KMS-11 (cell line): Measurements from ENCODE around the gene CRYBG3.

ENCODE experiments used
- H2AFZ ChIP-seq: fragments of 200-600 bp; sonication (generic); 2 replicates; pipeline ENCODE4 v1.6.1; 2016; ENCODE audit warnings: antibody characterized with exemption, mixed run types, low read depth
- H3K27ac ChIP-seq: fragments of 200-600 bp; sonication (generic); 2 replicates; pipeline ENCODE4 v1.6.1; 2016; ENCODE audit warnings: mild to moderate bottlenecking, mixed run types
- H3K27me3 ChIP-seq: fragments of 200-600 bp; sonication (generic); 2 replicates; pipeline ENCODE4 v1.6.1; 2017; ENCODE audit warnings: mild to moderate bottlenecking, low read depth, mixed run types, moderate library complexity; ENCODE audit not compliant: insufficient read depth
- H3K36me3 ChIP-seq: fragments of 200-600 bp; sonication (generic); 2 replicates; pipeline ENCODE4 v1.6.1; 2017; ENCODE audit warnings: mild to moderate bottlenecking, mixed run types; ENCODE audit not compliant: insufficient read depth
- H3K4me1 ChIP-seq: fragments of 200-600 bp; sonication (generic); 2 replicates; pipeline ENCODE4 v1.6.1; 2016; ENCODE audit warnings: mild to moderate bottlenecking, low read depth, mixed run types; ENCODE audit not compliant: poor library complexity, severe bottlenecking
- H3K4me2 ChIP-seq: fragments of 200-600 bp; sonication (generic); 2 replicates; pipeline ENCODE4 v1.7.0; 2016; ENCODE audit warnings: mild to moderate bottlenecking, mixed run types
- H3K4me3 ChIP-seq: fragments of 200-600 bp; sonication (generic); IDR thresholded peaks from 2 replicates; pipeline ENCODE4 v1.6.1; 2017; ENCODE audit warnings: low read depth, low read length, mixed read lengths; ENCODE audit not compliant: insufficient read depth
- H3K79me2 ChIP-seq: fragments of 200-600 bp; sonication (generic); 2 replicates; pipeline ENCODE4 v1.6.1; 2016; ENCODE audit warnings: low read depth, mixed run types; ENCODE audit not compliant: insufficient read depth
- H3K9ac ChIP-seq: fragments of 200-600 bp; sonication (generic); 2 replicates; pipeline ENCODE4 v1.6.1; 2016; ENCODE audit warnings: mild to moderate bottlenecking, mixed run types
- H4K20me1 ChIP-seq: fragments of 200-600 bp; sonication (generic); 2 replicates; pipeline ENCODE4 v1.6.1; 2016; ENCODE audit warnings: mild to moderate bottlenecking, mixed run types; ENCODE audit not compliant: insufficient read depth
- CTCF ChIP-seq: fragments of 200-600 bp; sonication (generic); conservative IDR thresholded peaks from 2 replicates; pipeline ENCODE4 v1.6.1; 2017; ENCODE audit warnings: low read depth, mild to moderate bottlenecking, antibody characterized with exemption, low read length, moderate library complexity, mixed read lengths

CRYBG3 gene

DNA sequence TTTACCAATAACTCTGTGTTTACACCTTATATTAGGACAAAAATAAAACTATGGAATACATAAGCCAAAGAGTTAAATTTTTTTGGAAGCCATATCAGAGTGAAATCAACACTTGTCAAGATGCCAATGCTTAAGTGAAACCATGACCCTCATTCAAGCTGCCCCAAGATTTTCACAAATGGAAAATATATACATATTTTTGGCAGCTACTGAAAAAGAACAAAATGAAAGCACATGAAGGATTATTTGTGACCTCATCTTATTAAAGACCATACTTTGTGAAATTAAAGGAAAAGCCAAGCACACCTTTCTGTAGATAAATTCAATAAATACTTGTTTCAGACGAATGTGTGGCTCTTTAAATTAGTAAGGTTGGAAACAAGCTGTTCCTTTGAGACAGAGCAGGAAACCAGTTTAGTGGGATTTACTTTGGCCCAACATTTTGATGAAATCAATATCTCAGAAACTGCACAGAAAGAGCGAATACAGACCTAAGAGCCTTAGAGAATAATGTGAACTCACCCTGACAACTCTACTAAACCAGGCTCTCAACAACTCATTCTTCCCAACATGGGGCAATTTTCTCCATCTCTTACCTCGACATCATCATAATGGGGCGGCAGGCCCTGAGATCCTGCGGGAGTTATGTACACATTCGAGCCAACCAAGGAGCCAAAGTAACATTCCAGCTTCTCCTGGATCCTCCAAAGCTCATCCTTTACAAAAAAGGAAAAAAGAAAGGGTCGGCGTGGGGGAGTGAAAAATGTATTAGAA lies 139.4 kb downstream of the CRYBG3 start:
- no peak for TF ChIP-seq CTCF
- H3K79me2 ChIP-seq: peaks cover 33% of the 10 kb centered on the region; the same call in 1 of the 2 replicates

DNA sequence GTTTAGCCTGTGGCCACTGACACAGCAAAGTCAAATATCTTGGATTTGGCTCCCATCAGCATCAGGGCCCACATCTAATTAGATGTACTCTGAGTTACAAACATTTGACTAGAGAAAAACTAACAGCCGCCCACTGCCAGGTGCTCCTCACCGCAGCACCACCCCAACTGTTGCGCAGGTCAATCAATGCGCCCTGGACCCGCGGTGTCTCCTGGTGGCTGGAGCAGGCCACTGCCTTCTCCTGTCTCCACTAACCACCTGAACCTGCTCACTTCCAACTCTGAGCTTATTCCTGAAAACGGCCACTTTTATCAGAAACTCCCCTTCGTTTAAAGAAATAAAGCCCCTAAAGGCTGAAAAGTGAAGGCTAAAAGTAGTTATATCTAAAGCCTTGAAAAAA lies 146.2 kb downstream of the CRYBG3 start:
- H2AFZ ChIP-seq: no peak overlapping the region
- no peaks in the 10 kb centered on the region for H3K36me3 ChIP-seq
- no peaks in the 10 kb centered on the region for H4K20me1 ChIP-seq
- H3K9ac ChIP-seq: no peak overlapping the region
- H3K4me1 ChIP-seq: peaks cover 42% of the 10 kb centered on the region
- H3K27ac ChIP-seq: no peak overlapping the region
- H3K79me2 ChIP-seq: peaks cover 67% of the 10 kb centered on the region
- H3K4me2 ChIP-seq: peak overlapping the region; percentile 41; the same call in 1 of the 2 replicates
- no peak overlapping the region for H3K4me3 ChIP-seq
- TF ChIP-seq CTCF: no peak
- H3K27me3 ChIP-seq: no peaks in the 10 kb centered on the region

More for the DNA sequence above, 139.4 kb downstream of the CRYBG3 start:
- no peak overlapping the region for H3K9ac ChIP-seq
- no peak overlapping the region for H3K4me3 ChIP-seq
- no peaks in the 10 kb centered on the region for H4K20me1 ChIP-seq
- H3K4me2 ChIP-seq: no peak overlapping the region
- no peak overlapping the region for H3K27ac ChIP-seq
- H3K36me3 ChIP-seq: peaks cover 3% of the 10 kb centered on the region
- H3K4me1 ChIP-seq: no peaks in the 10 kb centered on the region
- H3K27me3 ChIP-seq: no peaks in the 10 kb centered on the region
- no peak overlapping the region for H2AFZ ChIP-seq

DNA sequence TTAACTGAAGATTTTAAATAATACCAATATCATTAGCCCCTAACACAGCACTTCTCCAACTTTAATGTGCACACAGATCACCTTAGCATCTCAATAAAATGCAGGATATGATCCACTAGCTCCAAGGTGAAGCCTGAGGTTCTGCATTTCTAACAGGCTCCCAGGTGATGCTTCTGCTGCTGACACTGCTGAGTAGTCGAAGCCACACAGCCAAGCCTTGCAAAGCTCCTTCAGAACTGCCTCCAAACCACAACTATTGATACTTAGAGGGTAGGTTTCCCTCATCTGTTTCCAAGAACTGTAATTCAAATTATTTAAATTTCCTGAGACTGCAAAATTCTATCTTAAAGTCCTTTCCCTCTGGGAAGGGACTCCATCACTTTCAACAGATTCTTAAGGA lies 146.6 kb downstream of the CRYBG3 start:
- H3K79me2 ChIP-seq: peaks cover 67% of the 10 kb centered on the region
- H3K4me1 ChIP-seq: peaks cover 44% of the 10 kb centered on the region
- no peaks in the 10 kb centered on the region for H3K36me3 ChIP-seq
- no peak overlapping the region for H2AFZ ChIP-seq
- no peaks in the 10 kb centered on the region for H4K20me1 ChIP-seq
- no peak overlapping the region for H3K27ac ChIP-seq
- no peak overlapping the region for H3K9ac ChIP-seq
- H3K4me3 ChIP-seq: no peak overlapping the region
- no peaks in the 10 kb centered on the region for H3K27me3 ChIP-seq
- no peak for TF ChIP-seq CTCF
- H3K4me2 ChIP-seq: peak overlapping the region; percentile 41; the same call in 1 of the 2 replicates

DNA sequence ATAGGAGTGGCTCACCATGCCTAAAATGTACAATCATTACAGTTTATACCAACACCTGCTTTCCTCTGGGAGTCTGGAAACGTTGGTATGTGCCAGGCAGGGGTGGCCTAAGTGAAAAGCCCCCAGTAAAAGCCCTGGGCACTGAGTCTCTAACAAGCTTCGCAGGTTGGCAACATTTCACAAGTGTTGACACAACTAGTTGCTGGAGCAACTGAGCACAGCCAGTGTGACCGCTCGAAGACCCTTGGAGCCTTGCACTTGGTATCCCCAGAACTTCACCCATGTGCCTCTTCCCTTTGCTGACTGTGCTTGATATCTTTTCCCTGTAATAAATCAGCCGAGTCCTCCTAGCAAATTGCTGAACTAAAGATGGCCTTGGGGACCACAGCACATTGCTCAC lies 147.7 kb downstream of the CRYBG3 start:
- TF ChIP-seq CTCF: no peak
- Histone ChIP-seq H2AFZ (no peak overlapping the region), H3K4me1 (peaks cover 46% of the 10 kb centered on the region), H3K27ac (no peak overlapping the region), H3K9ac (no peak overlapping the region), H3K4me2 (peak overlapping the region; percentile 91; the same call in 1 of the 2 replicates), H3K4me3 (no peak overlapping the region), H4K20me1 (no peaks in the 10 kb centered on the region), H3K27me3 (no peaks in the 10 kb centered on the region), H3K36me3 (no peaks in the 10 kb centered on the region), H3K79me2 (peaks cover 58% of the 10 kb centered on the region)
